Astrocyte (in vitro differentiated cells and primary cell): Measurements from ENCODE around the gene DHX16. TPM values are rescaled to one million over a fixed set of nuclear protein-coding genes. Genes with fewer than 3 reads are reported as not detected.

ENCODE experiments used
- DNase-seq: peaks from one replicate; pipeline ENCODE4 v3.0.0-alpha.2; 2010; ENCODE audit warnings: low read depth
- FAIRE-seq: peaks from 2 replicates; lab custom pipeline; 2011; peaks lifted over from hg19 to GRCh38; lab: Jason Lieb, UNC
- H2AFZ ChIP-seq: 2 replicates; pipeline ENCODE4 v1.6.0; 2012; ENCODE audit warnings: low read depth, low read length, inconsistent platforms
- H3K27ac ChIP-seq: 2 replicates; pipeline ENCODE4 v1.5.1; 2011; ENCODE audit warnings: low read depth, low read length, inconsistent platforms
- H3K27me3 ChIP-seq: 2 replicates; pipeline ENCODE4 v1.6.0; 2011; ENCODE audit warnings: low read length, inconsistent platforms; ENCODE audit not compliant: insufficient read depth
- H3K36me3 ChIP-seq: 2 replicates; pipeline ENCODE4 v1.5.1; 2011; ENCODE audit warnings: low read length, inconsistent platforms; ENCODE audit not compliant: insufficient read depth
- H3K4me1 ChIP-seq: 2 replicates; pipeline ENCODE4 v1.5.1; 2011; ENCODE audit warnings: low read length, inconsistent platforms; ENCODE audit not compliant: insufficient read depth
- H3K4me2 ChIP-seq: 2 replicates; pipeline ENCODE4 v1.6.0; 2012; ENCODE audit warnings: low read length, inconsistent platforms
- H3K4me3 ChIP-seq: 2 replicates; pipeline ENCODE4 v1.5.1; 2011; ENCODE audit warnings: low read depth, mild to moderate bottlenecking, low read length, inconsistent platforms; ENCODE audit not compliant: insufficient read depth
- H3K79me2 ChIP-seq: 2 replicates; pipeline ENCODE4 v1.6.0; 2012; ENCODE audit warnings: mild to moderate bottlenecking, low read length, inconsistent platforms; ENCODE audit not compliant: insufficient read depth
- H3K9ac ChIP-seq: 2 replicates; pipeline ENCODE4 v1.6.0; 2012; ENCODE audit warnings: mild to moderate bottlenecking, low read length, inconsistent platforms
- H3K9me3 ChIP-seq: 2 replicates; pipeline ENCODE4 v1.5.1; 2012; ENCODE audit warnings: low read depth, mild to moderate bottlenecking, low read length, inconsistent platforms; ENCODE audit not compliant: insufficient read depth
- H4K20me1 ChIP-seq: 2 replicates; pipeline ENCODE4 v1.6.0; 2012; ENCODE audit warnings: low read length, inconsistent platforms; ENCODE audit not compliant: insufficient read depth
- H3K27ac Mint-ChIP-seq: one replicate; pipeline ENCODE4 v1.8.0; 2021; ENCODE audit warnings: mild to moderate bottlenecking, mixed read lengths; ENCODE audit not compliant: unreplicated experiment
- H3K27me3 Mint-ChIP-seq: one replicate; pipeline ENCODE4 v1.8.0; 2021; ENCODE audit warnings: low read depth, mixed read lengths; ENCODE audit not compliant: unreplicated experiment
- H3K36me3 Mint-ChIP-seq: one replicate; pipeline ENCODE4 v1.8.0; 2021; ENCODE audit warnings: low read depth, mixed read lengths; ENCODE audit not compliant: unreplicated experiment
- H3K4me1 Mint-ChIP-seq: one replicate; pipeline ENCODE4 v1.8.0; 2021; ENCODE audit warnings: low read depth, mixed read lengths; ENCODE audit not compliant: unreplicated experiment
- H3K4me3 Mint-ChIP-seq: one replicate; pipeline ENCODE4 v1.8.0; 2021; ENCODE audit warnings: mild to moderate bottlenecking, moderate library complexity, mixed read lengths; ENCODE audit not compliant: unreplicated experiment
- H3K9me3 Mint-ChIP-seq: one replicate; pipeline ENCODE4 v1.8.0; 2021; ENCODE audit warnings: mild to moderate bottlenecking, mixed read lengths; ENCODE audit not compliant: unreplicated experiment
- CTCF ChIP-seq: IDR thresholded peaks from 2 replicates; pipeline ENCODE4 v1.5.1; 2011; ENCODE audit warnings: low read depth, mild to moderate bottlenecking, inconsistent platforms, low read length, moderate library complexity; ENCODE audit not compliant: insufficient read depth
- EZH2 ChIP-seq: IDR thresholded peaks from 2 replicates; pipeline ENCODE4 v1.6.1; 2012; ENCODE audit warnings: mild to moderate bottlenecking, low read length, inconsistent platforms; ENCODE audit not compliant: insufficient read depth
- total RNA-seq: library from RNA; stranded (reverse); gene quantifications from 2 replicates; pipeline ENCODE4 v1.2.1, GENCODE V29; 2021

Gene DHX16
- total RNA-seq, 1 donor from 2014 or later = 30.0 TPM

- Histone ChIP-seq H3K36me3 (no peaks in the 10 kb centered on the region), H3K4me3 (peak overlapping the region; percentile 77), H3K4me2 (peak overlapping the region; percentile 100), H4K20me1 (peaks cover under 1% of the 10 kb centered on the region), H3K27me3 (no peaks in the 10 kb centered on the region), H3K9me3 (no peaks in the 10 kb centered on the region), H3K9ac (peak overlapping the region; percentile 83), H3K4me1 (peaks cover 34% of the 10 kb centered on the region), H3K79me2 (peaks cover 37% of the 10 kb centered on the region), H2AFZ (peak overlapping the region; percentile 7), H3K27ac (peak overlapping the region; percentile 86)
- peaks cover 32% of the 10 kb centered on the region for H3K4me1 Mint-ChIP-seq
- TF ChIP-seq EZH2 = no peak
- no peak for TF ChIP-seq CTCF
- peaks cover 2% of the 10 kb centered on the region for H3K9me3 Mint-ChIP-seq
- peak overlapping the region; percentile 89 for H3K27ac Mint-ChIP-seq
- FAIRE-seq = no peak
- no peak for DNase-seq
- H3K4me3 Mint-ChIP-seq = peak overlapping the region; percentile 85
- peaks cover 5% of the 10 kb centered on the region for H3K36me3 Mint-ChIP-seq
- H3K27me3 Mint-ChIP-seq = no peaks in the 10 kb centered on the region
Measured at GRCh38 chr6:30691208-30691847, 18.5 kb upstream of the DHX16 start.

- Mint-ChIP-seq H3K9me3 (peaks cover 2% of the 10 kb centered on the region), H3K27ac (peak within 1 kb of the TSS; percentile 92), H3K4me1 (peaks cover 32% of the 10 kb centered on the region), H3K27me3 (no peaks in the 10 kb centered on the region), H3K36me3 (peaks cover 7% of the 10 kb centered on the region), H3K4me3 (peak within 1 kb of the TSS; percentile 89)
- H3K4me2 ChIP-seq = peak within 1 kb of the TSS; percentile 100
- H3K79me2 ChIP-seq = peaks cover 44% of the 10 kb centered on the region
- peak within 1 kb of the TSS; percentile 86 for H3K27ac ChIP-seq
- TF ChIP-seq CTCF (no peak), EZH2 (no peak)
- peaks cover 8% of the 10 kb centered on the region for H4K20me1 ChIP-seq
- H3K9me3 ChIP-seq = no peaks in the 10 kb centered on the region
- H3K4me3 ChIP-seq = peak within 1 kb of the TSS; percentile 77
- peaks cover 34% of the 10 kb centered on the region for H3K4me1 ChIP-seq
- FAIRE-seq (no peak), DNase-seq (peak; percentile 61)
- peak within 1 kb of the TSS; percentile 83 for H3K9ac ChIP-seq
- H3K27me3 ChIP-seq = no peaks in the 10 kb centered on the region
- no peaks in the 10 kb centered on the region for H3K36me3 ChIP-seq
- H2AFZ ChIP-seq = peak within 1 kb of the TSS; percentile 92
Measured at GRCh38 chr6:30690403-30691207, 17.8 kb upstream of the DHX16 start, which contains the start of gene NRM. NRM (minus strand) TSS chr6:30690984; CDS start chr6:30690974, 10 bp downstream.
